H9 (cell line): ENCODE results near the gene NDUFS3. TPM values are rescaled to one million over a fixed set of nuclear protein-coding genes. Genes with fewer than 3 reads are reported as not detected.

Experiments
- DNase-seq: peaks from one replicate; pipeline ENCODE4 v3.0.0-alpha.2; 2017
- H2AFZ ChIP-seq: one replicate; pipeline ENCODE4 v1.6.1; 2013; ENCODE audit warnings: mild to moderate bottlenecking, low read length, control low read depth, moderate library complexity
- H2AK5ac ChIP-seq: 2 replicates; pipeline ENCODE4 v1.6.1; 2013; ENCODE audit warnings: low read length, control low read depth, mixed read lengths; ENCODE audit not compliant: insufficient read length
- H2BK120ac ChIP-seq: one replicate; pipeline ENCODE4 v1.6.1; 2013; ENCODE audit warnings: low read depth, mild to moderate bottlenecking, low read length, control low read depth, inconsistent platforms; ENCODE audit not compliant: poor library complexity, severe bottlenecking
- H2BK12ac ChIP-seq: 2 replicates; pipeline ENCODE4 v1.6.1; 2013; ENCODE audit warnings: low read length, control low read depth, mixed read lengths, low read depth; ENCODE audit not compliant: insufficient read length
- H2BK15ac ChIP-seq: 2 replicates; pipeline ENCODE4 v1.6.1; 2013; ENCODE audit warnings: low read depth, low read length, control low read depth
- H2BK20ac ChIP-seq: one replicate; pipeline ENCODE4 v1.6.1; 2013; ENCODE audit warnings: low read depth, mild to moderate bottlenecking, low read length, control low read depth, inconsistent platforms; ENCODE audit not compliant: poor library complexity, severe bottlenecking
- H2BK5ac ChIP-seq: 2 replicates; pipeline ENCODE4 v1.6.1; 2013; ENCODE audit warnings: low read length, control low read depth, mixed read lengths; ENCODE audit not compliant: insufficient read length
- H3K14ac ChIP-seq: 2 replicates; pipeline ENCODE4 v1.6.1; 2013; ENCODE audit warnings: low read length, control low read depth; ENCODE audit not compliant: insufficient read depth
- H3K18ac ChIP-seq: 2 replicates; pipeline ENCODE4 v1.6.1; 2013; ENCODE audit warnings: low read depth, mild to moderate bottlenecking, mixed read lengths, low read length, control low read depth; ENCODE audit not compliant: insufficient read length
- H3K23ac ChIP-seq: 2 replicates; pipeline ENCODE4 v1.6.1; 2013; ENCODE audit warnings: low read length, control low read depth, mixed read lengths, low read depth; ENCODE audit not compliant: insufficient read length
- H3K23me2 ChIP-seq: 2 replicates; pipeline ENCODE4 v1.6.1; 2013; ENCODE audit warnings: low read depth, mild to moderate bottlenecking, mixed read lengths, low read length, control low read depth; ENCODE audit not compliant: insufficient read length, poor library complexity, severe bottlenecking
- H3K27ac ChIP-seq: 2 replicates; pipeline ENCODE4 v1.5.1; 2013; ENCODE audit warnings: low read length, control low read depth, mixed read lengths, low read depth; ENCODE audit not compliant: insufficient read length
- H3K27me3 ChIP-seq: 2 replicates; pipeline ENCODE4 v1.6.1; 2013; ENCODE audit warnings: low read length, control low read depth, inconsistent platforms; ENCODE audit not compliant: insufficient read depth
- H3K4ac ChIP-seq: 2 replicates; pipeline ENCODE4 v1.6.1; 2013; ENCODE audit warnings: low read depth, mild to moderate bottlenecking, control low read depth, inconsistent platforms, low read length, moderate library complexity
- H3K4me1 ChIP-seq: 2 replicates; pipeline ENCODE4 v1.6.1; 2013; ENCODE audit warnings: low read length, control low read depth, inconsistent platforms; ENCODE audit not compliant: insufficient read depth
- H3K4me2 ChIP-seq: 2 replicates; pipeline ENCODE4 v1.6.1; 2013; ENCODE audit warnings: low read length, control low read depth, mixed read lengths; ENCODE audit not compliant: insufficient read length, insufficient read depth
- H3K56ac ChIP-seq: 2 replicates; pipeline ENCODE4 v1.6.1; 2013; ENCODE audit warnings: low read depth, mild to moderate bottlenecking, mixed read lengths, low read length, control low read depth; ENCODE audit not compliant: insufficient read length
- H3K79me1 ChIP-seq: 2 replicates; pipeline ENCODE4 v1.6.1; 2013; ENCODE audit warnings: low read depth, mild to moderate bottlenecking, moderate library complexity, low read length, control low read depth, inconsistent platforms; ENCODE audit not compliant: insufficient read depth, poor library complexity, severe bottlenecking
- H3K79me2 ChIP-seq: 2 replicates; pipeline ENCODE4 v1.6.1; 2013; ENCODE audit warnings: low read length, control low read depth, inconsistent platforms; ENCODE audit not compliant: insufficient read depth
- H3K9ac ChIP-seq: 2 replicates; pipeline ENCODE4 v1.6.1; 2013; ENCODE audit warnings: low read length, control low read depth, mixed read lengths; ENCODE audit not compliant: insufficient read length; ENCODE audit errors: extremely low read depth
- H3K9me3 ChIP-seq: one replicate; pipeline ENCODE4 v1.6.1; 2013; ENCODE audit warnings: low read depth, low read length, inconsistent platforms; ENCODE audit not compliant: control insufficient read depth
- H3T11ph ChIP-seq: one replicate; pipeline ENCODE4 v1.6.1; 2013; ENCODE audit warnings: mild to moderate bottlenecking, low read length, control low read depth, inconsistent platforms
- H4K20me1 ChIP-seq: one replicate; pipeline ENCODE4 v1.6.1; 2013; ENCODE audit not compliant: control insufficient read depth, insufficient read length, insufficient read depth
- H4K5ac ChIP-seq: 2 replicates; pipeline ENCODE4 v1.6.1; 2013; ENCODE audit warnings: low read depth, mild to moderate bottlenecking, mixed read lengths, low read length, control low read depth; ENCODE audit not compliant: insufficient read length
- H4K8ac ChIP-seq: replicated peaks from 2 replicates; pipeline ENCODE4 v1.6.1; 2013; ENCODE audit warnings: low read length, control low read depth, mixed read lengths, low read depth; ENCODE audit not compliant: insufficient read length
- H4K91ac ChIP-seq: 2 replicates; pipeline ENCODE4 v1.6.1; 2013; ENCODE audit warnings: low read depth, mild to moderate bottlenecking, moderate library complexity, mixed read lengths, low read length, control low read depth; ENCODE audit not compliant: insufficient read length
- H3K27ac Mint-ChIP-seq, 3 experiments: 2 replicates in 2 of 3; 3 replicates in 1 of 3; pipeline ENCODE4 v1.8.0; 2020 to 2021; ENCODE audit warnings: mixed read lengths in 3 of 3, mild to moderate bottlenecking in 1 of 3, moderate library complexity in 1 of 3
- H3K27me3 Mint-ChIP-seq: 2 replicates; pipeline ENCODE4 v1.8.0; 2021; ENCODE audit warnings: low read depth, mild to moderate bottlenecking, moderate library complexity, mixed read lengths
- H3K36me3 Mint-ChIP-seq, 3 experiments: 2 replicates in 2 of 3; 3 replicates in 1 of 3; pipeline ENCODE4 v1.8.0; 2020 to 2021; ENCODE audit warnings: low read depth in 3 of 3, mixed read lengths in 3 of 3; ENCODE audit not compliant: insufficient read depth in 1 of 3
- H3K4me1 Mint-ChIP-seq, 2 experiments: 2 replicates each; pipeline ENCODE4 v1.8.0; 2020; ENCODE audit warnings: mixed read lengths in 2 of 2
- H3K4me3 Mint-ChIP-seq, 2 experiments: 2 replicates in 1 of 2; 3 replicates in 1 of 2; pipeline ENCODE4 v1.8.0; 2020 to 2021; ENCODE audit warnings: mild to moderate bottlenecking in 2 of 2, mixed read lengths in 2 of 2, moderate library complexity in 1 of 2
- H3K9me3 Mint-ChIP-seq, 2 experiments: 2 replicates in 1 of 2; 3 replicates in 1 of 2; pipeline ENCODE4 v1.8.0; 2020; ENCODE audit warnings: mild to moderate bottlenecking in 2 of 2, mixed read lengths in 2 of 2, moderate library complexity in 1 of 2
- CTCF ChIP-seq: fragments of 200-600 bp; sonication (generic); conservative IDR thresholded peaks from 3 replicates; pipeline ENCODE4 v1.8.0; 2021; ENCODE audit warnings: antibody characterized with exemption, mild to moderate bottlenecking
- WGBS: extraction: QIAGEN DNeasy Blood & Tissue Kit; methylation state at CpG from one replicate; pipeline ENCODE4 v1.1.7; 2013; ENCODE audit warnings: missing lambda C conversion rate, low lambda C conversion rate, mixed read lengths; ENCODE audit not compliant: insufficient read length; ENCODE audit errors: extremely low coverage; 5-methylcytosine and 5-hydroxymethylcytosine counted together
- total RNA-seq: library from RNA; stranded (reverse); gene quantifications from 2 replicates; pipeline ENCODE4 v1.2.1, GENCODE V29; 2021

Gene NDUFS3
- total RNA-seq, 1 experiment from 2014 or later = 144 TPM

DNA sequence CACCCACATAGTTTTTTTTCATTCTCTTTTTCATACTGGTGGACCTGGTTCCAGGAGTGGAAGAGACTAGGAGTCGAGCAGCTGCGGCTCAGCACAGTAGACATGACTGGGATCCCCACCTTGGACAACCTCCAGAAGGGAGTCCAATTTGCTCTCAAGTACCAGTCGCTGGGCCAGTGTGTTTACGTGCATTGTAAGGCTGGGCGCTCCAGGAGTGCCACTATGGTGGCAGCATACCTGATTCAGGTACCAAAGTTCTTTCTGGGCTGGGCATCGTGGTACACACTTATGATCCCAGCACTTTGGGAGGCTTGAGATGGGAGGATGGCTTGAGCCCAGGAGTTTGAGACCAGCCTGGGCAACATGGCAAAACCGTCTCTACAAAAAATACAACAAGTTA is 9.2 kb upstream of the NDUFS3 start:
- H2AK5ac ChIP-seq = no peak overlapping the region
- peaks cover 8 to 10% of the 10 kb centered on the region in 2 experiments for H3K4me1 Mint-ChIP-seq
- no peak overlapping the region for H4K8ac ChIP-seq
- H3K4me3 Mint-ChIP-seq = no peak overlapping the region
- no peak overlapping the region for H3T11ph ChIP-seq
- H3K27ac ChIP-seq = no peak overlapping the region
- DNase-seq = no peak
- no peak overlapping the region for H3K23ac ChIP-seq
- no peak overlapping the region for H3K14ac ChIP-seq
- H3K4me1 ChIP-seq = no peaks in the 10 kb centered on the region
- H3K27me3 Mint-ChIP-seq = no peaks in the 10 kb centered on the region
- H3K9ac ChIP-seq = no peak overlapping the region
- no peak overlapping the region for H2BK20ac ChIP-seq
- H4K20me1 ChIP-seq = no peaks in the 10 kb centered on the region
- H3K79me1 ChIP-seq = peaks cover 3% of the 10 kb centered on the region
- no peak overlapping the region for H2BK5ac ChIP-seq
- TF ChIP-seq CTCF = no peak
- no peak overlapping the region for H2BK15ac ChIP-seq
- no peaks in the 10 kb centered on the region for H3K27me3 ChIP-seq
- no CpG with 5 or more reads among the region's 7 CpGs for WGBS
- H3K27ac Mint-ChIP-seq = no peak overlapping the region
- H3K4ac ChIP-seq = no peak overlapping the region
- H3K79me2 ChIP-seq = no peaks in the 10 kb centered on the region; the same call in 1 of the 2 replicates
- no peak overlapping the region for H3K4me2 ChIP-seq
- no peak overlapping the region for H4K5ac ChIP-seq
- no peaks in the 10 kb centered on the region for H3K9me3 ChIP-seq
- H3K18ac ChIP-seq = no peak overlapping the region
- no peak overlapping the region for H2AFZ ChIP-seq
- H3K36me3 Mint-ChIP-seq = peaks cover 15 to 61% (median 52%) of the 10 kb centered on the region in 3 experiments
- H2BK120ac ChIP-seq = no peak overlapping the region
- H3K23me2 ChIP-seq = no peaks in the 10 kb centered on the region
- no peak overlapping the region for H3K56ac ChIP-seq
- no peak overlapping the region for H4K91ac ChIP-seq
- no peak overlapping the region for H2BK12ac ChIP-seq
- no peaks in the 10 kb centered on the region for H3K9me3 Mint-ChIP-seq
